ENCODE measurements around the gene HPX. TPM values are rescaled to one million over a fixed set of nuclear protein-coding genes. Genes with fewer than 3 reads are reported as not detected.
A peak's percentile ranks its signal among the peaks of the same experiment; 100 is the strongest.
"Not testable (repeated sequence)": the region's sequence is repeated elsewhere in the genome, so short reads cannot be mapped to it uniquely, and the experiment has no call there.

The HPX gene
- total and polyA plus RNA-seq, 4 donors, result 0.46 to 3.5 (median 1.8) TPM

GRCh38 chr11:6395470-6396060 is 45.2 kb downstream of the HPX start:
- Histone ChIP-seq H3K9me3 (ENCODE audit: control insufficient read depth in 4 of 4, insufficient read depth in 3 of 4, low read length in 3 of 4) (no peaks in the 10 kb centered on the region), H3K36me3 (ENCODE audit: control insufficient read depth in 4 of 4, insufficient read depth in 4 of 4, low read length in 4 of 4) (peaks cover 0 to 19% (median 8%) of the 10 kb centered on the region in 4 donors), H3K27me3 (ENCODE audit: control insufficient read depth in 3 of 3, insufficient read depth in 3 of 3, low read length in 2 of 3) (no peaks in the 10 kb centered on the region), H3K27ac (ENCODE audit: low read depth in 1 of 2, low read length in 1 of 2) (no peak overlapping the region), H3K4me3 (no peak overlapping the region), H3K9ac (ENCODE audit: insufficient read depth in 1 of 2, low read length in 2 of 2) (no peak overlapping the region), H3K4me1 (ENCODE audit: control insufficient read depth in 5 of 5, insufficient read depth in 5 of 5, low read length in 5 of 5) (peaks cover 0 to 19% (median 15%) of the 10 kb centered on the region in 5 donors)
- 84 to 86% methylated on average over 15 to 16 of the region's 16 CpGs for WGBS, 2 donors
- DNase-seq (no peak), ATAC-seq (ENCODE audit: insufficient read depth, low FRiP score) (no peak)
- TF ChIP-seq, protein P1, sequence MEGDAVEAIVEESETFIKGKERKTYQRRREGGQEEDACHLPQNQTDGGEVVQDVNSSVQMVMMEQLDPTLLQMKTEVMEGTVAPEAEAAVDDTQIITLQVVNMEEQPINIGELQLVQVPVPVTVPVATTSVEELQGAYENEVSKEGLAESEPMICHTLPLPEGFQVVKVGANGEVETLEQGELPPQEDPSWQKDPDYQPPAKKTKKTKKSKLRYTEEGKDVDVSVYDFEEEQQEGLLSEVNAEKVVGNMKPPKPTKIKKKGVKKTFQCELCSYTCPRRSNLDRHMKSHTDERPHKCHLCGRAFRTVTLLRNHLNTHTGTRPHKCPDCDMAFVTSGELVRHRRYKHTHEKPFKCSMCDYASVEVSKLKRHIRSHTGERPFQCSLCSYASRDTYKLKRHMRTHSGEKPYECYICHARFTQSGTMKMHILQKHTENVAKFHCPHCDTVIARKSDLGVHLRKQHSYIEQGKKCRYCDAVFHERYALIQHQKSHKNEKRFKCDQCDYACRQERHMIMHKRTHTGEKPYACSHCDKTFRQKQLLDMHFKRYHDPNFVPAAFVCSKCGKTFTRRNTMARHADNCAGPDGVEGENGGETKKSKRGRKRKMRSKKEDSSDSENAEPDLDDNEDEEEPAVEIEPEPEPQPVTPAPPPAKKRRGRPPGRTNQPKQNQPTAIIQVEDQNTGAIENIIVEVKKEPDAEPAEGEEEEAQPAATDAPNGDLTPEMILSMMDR (IDR thresholded peaks at IDR 0.05; ENCODE audit: control extremely low read depth, extremely low read depth), result no peak

GRCh38 chr11:6393989-6394670 is 46.7 kb downstream of the HPX start:
- 88 to 91% methylated on average over 16 of the region's 16 CpGs for WGBS, 2 donors
- Histone ChIP-seq H3K4me1 (ENCODE audit: control insufficient read depth in 5 of 5, insufficient read depth in 5 of 5, low read length in 5 of 5) (peaks cover 0 to 19% (median 17%) of the 10 kb centered on the region in 5 donors), H3K27me3 (ENCODE audit: control insufficient read depth in 3 of 3, insufficient read depth in 3 of 3, low read length in 2 of 3) (no peaks in the 10 kb centered on the region), H3K36me3 (ENCODE audit: control insufficient read depth in 4 of 4, insufficient read depth in 4 of 4, low read length in 4 of 4) (peaks cover 0 to 19% (median 6%) of the 10 kb centered on the region in 4 donors), H3K4me3 (no peak overlapping the region), H3K9me3 (ENCODE audit: control insufficient read depth in 4 of 4, insufficient read depth in 3 of 4, low read length in 3 of 4) (no peaks in the 10 kb centered on the region), H3K9ac (ENCODE audit: insufficient read depth in 1 of 2, low read length in 2 of 2) (no peak overlapping the region), H3K27ac (ENCODE audit: low read depth in 1 of 2, low read length in 1 of 2) (no peak overlapping the region)
- DNase-seq (no peak), ATAC-seq (ENCODE audit: insufficient read depth, low FRiP score) (no peak)
- TF ChIP-seq, protein P1 (IDR thresholded peaks at IDR 0.05; ENCODE audit: control extremely low read depth, extremely low read depth), result no peak

GRCh38 chr11:6392251-6392650 is 48.5 kb downstream of the HPX start:
- H3K9ac ChIP-seq (ENCODE audit: insufficient read depth in 1 of 2, low read length in 2 of 2); H3K27me3 ChIP-seq (ENCODE audit: control insufficient read depth in 3 of 3, insufficient read depth in 3 of 3, low read length in 2 of 3); H3K9me3 ChIP-seq (ENCODE audit: control insufficient read depth in 4 of 4, insufficient read depth in 3 of 4, low read length in 3 of 4); H3K27ac ChIP-seq (ENCODE audit: low read depth in 1 of 2, low read length in 1 of 2); H3K4me3 ChIP-seq; ATAC-seq (ENCODE audit: insufficient read depth, low FRiP score); DNase-seq: not testable (repeated sequence)
- 89 to 99% methylated on average over 3 to 4 of the region's 4 CpGs for WGBS, 2 donors
- peaks cover 0 to 15% (median 10%) of the 10 kb centered on the region in 5 donors for H3K4me1 ChIP-seq (ENCODE audit: control insufficient read depth in 5 of 5, insufficient read depth in 5 of 5, low read length in 5 of 5)
- H3K36me3 ChIP-seq (ENCODE audit: control insufficient read depth in 4 of 4, insufficient read depth in 4 of 4, low read length in 4 of 4), result peaks cover 0 to 17% (median 2%) of the 10 kb centered on the region in 4 donors

DNA sequence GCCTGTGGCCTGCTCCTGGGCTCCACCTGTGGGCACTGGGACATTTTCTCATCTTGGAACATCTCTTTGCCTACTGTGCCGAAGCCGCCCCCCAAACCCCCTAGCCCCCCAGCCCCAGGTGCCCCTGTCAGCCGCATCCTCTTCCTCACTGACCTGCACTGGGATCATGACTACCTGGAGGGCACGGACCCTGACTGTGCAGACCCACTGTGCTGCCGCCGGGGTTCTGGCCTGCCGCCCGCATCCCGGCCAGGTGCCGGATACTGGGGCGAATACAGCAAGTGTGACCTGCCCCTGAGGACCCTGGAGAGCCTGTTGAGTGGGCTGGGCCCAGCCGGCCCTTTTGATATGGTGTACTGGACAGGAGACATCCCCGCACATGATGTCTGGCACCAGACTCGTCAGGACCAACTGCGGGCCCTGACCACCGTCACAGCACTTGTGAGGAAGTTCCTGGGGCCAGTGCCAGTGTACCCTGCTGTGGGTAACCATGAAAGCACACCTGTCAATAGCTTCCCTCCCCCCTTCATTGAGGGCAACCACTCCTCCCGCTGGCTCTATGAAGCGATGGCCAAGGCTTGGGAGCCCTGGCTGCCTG is 49.2 kb downstream of the HPX start:
- H3K4me1 ChIP-seq (ENCODE audit: control insufficient read depth in 5 of 5, insufficient read depth in 5 of 5, low read length in 5 of 5), result peaks cover 0 to 11% (median 7%) of the 10 kb centered on the region in 5 donors
- H3K27me3 ChIP-seq (ENCODE audit: control insufficient read depth in 3 of 3, insufficient read depth in 3 of 3, low read length in 2 of 3), result no peaks in the 10 kb centered on the region
- H3K36me3 ChIP-seq (ENCODE audit: control insufficient read depth in 4 of 4, insufficient read depth in 4 of 4, low read length in 4 of 4), result peaks cover 0 to 17% (median under 1%) of the 10 kb centered on the region in 4 donors
- no peaks in the 10 kb centered on the region for H3K9me3 ChIP-seq (ENCODE audit: control insufficient read depth in 4 of 4, insufficient read depth in 3 of 4, low read length in 3 of 4)
- no peak overlapping the region for H3K9ac ChIP-seq (ENCODE audit: insufficient read depth in 1 of 2, low read length in 2 of 2)
- no peak overlapping the region for H3K27ac ChIP-seq (ENCODE audit: low read depth in 1 of 2, low read length in 1 of 2)
- 95 to 99% methylated on average over 18 of the region's 18 CpGs for WGBS, 2 donors
- H3K4me3 ChIP-seq, result peak overlapping the region; percentile 83
- TF ChIP-seq, protein P1 (IDR thresholded peaks at IDR 0.05; ENCODE audit: control extremely low read depth, extremely low read depth), result no peak
- ATAC-seq (ENCODE audit: insufficient read depth, low FRiP score), result no peak
- DNase-seq, result no peak
